Effector CD4-positive, alpha-beta T cell (primary cell): ENCODE data around the gene ZNF260.

Experiments used
- DNase-seq: peaks from one replicate; pipeline ENCODE4 v3.0.0-alpha.2; 2020

The ZNF260 gene

DNA sequence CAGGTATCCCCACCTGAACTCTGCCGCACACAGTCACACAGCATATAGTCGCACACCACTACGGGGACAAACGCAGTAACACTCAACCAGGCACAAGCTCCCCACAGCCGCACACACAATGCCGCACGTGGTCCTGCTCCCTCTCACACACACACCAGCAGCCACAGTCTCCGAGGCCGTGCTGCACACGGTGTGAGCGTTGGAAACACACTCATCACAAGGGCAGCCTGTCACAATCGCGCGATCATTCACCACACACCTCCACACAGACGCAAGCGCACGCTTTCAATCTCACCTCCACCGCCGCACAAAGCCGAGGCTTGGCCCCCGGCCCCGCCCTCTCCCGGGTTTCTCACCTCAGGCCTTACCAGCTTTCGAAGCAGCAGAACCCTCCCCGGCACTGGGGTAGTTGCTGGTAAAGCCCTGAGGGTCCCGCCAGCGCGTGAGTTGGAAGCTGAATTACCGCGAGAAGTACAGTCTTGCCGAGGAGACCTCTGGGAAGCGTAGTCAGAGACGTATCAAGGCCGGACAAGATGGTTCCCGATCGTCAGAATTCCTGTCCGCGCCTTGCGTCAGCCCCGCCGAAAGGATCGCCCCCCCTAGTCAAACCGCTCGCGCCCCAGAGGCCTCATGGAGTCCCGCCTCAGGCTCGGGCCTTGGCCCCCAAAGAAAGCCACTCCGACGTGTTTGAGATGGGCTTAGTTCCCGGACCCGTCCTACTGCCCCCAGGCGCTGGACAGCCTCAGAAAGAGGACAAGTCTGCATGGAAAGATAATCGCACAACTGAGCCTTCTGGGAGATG is 38.8 kb downstream of the ZNF260 start, which contains the start of gene ZNF566:
Gene ZNF566, minus strand, starts transcription at position 444 of the 802 bp plus-strand sequence. CDS start 13,004 bp downstream, outside the sequence.
- peak; percentile 91 for DNase-seq

DNA sequence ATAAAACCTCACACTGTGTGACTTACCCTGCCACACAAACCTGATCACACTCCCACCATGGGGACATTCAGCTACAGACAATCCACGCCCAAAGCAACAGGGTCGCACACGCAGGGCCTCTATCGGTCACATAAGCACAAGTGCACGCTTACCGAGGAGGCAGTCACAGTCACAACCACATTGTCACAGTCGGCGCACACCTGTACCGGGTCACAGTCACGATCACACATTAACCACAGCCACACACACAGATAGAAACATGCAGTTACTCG is 39.3 kb downstream of the ZNF260 start:
- no peak for DNase-seq

DNA sequence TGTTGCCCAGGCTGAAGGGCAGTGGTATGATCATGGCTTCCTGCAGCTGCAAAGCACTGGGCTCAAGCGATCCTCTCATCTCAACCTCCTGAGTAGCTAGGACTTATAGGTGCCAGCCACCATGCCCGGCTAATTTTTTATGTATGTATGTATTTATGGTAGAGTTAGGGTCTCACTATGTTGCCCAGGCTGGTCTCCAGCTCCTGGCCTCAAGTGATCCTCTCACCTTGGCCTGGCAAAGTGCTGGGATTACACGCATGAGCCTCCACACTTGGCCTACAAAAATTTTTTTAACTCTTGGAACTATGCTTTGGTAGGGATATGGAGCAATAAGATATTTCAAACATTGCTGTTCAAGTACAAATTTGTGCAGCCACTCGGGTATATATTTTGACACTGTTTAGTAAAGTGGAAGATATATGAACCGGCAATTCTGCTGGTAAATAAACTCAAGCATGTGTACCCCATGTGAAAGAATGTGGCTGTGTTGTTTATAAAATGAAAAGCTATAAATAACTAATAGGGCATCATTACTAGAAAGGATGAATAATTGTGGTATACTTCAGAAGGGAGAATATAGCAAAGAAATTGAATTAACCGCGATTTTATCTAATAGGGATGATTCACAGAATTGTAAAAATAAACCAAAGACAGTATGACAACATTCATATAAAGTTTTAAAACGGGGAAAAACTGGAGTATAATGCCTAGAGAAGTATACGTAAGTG is 39.8 kb downstream of the ZNF260 start:
- no peak for DNase-seq

DNA sequence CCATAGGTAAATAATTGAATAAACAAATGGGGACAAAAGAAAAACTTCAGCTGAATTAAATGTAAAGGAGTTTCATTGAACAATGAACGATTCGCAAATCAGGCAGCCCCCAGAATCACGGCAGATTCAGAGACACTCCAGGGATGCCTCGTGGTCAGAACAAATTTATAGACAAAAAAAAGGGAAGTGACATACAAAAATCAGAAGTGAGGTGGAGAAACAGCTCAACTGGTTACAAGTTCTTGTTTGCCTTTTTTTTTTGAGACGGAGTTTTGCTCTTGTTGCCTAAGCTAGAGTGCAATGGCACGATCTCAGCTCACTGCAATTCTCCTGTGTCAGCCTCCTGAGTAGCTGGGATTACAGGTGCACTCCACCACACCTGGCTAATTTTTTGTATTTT is 44.4 kb downstream of the ZNF260 start:
- DNase-seq: no peak

DNA sequence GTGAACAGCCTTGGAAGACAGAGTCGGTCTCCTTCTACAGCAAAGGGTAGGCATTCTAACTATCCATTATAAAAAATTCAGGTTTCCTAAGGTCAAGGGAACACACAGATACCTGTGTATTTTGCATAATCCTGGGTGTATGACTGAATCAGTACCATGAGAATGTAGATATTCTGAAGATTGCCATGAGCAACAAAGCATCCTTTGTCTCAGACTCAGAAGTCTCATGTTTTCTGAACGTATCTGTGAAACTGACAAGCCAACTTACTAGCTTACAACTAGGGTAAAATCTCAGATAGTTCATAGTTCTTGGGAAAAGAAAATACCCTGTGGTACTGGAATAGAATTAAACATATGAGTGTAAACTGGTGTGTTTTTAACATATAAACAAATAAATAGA is 45.2 kb downstream of the ZNF260 start:
- DNase-seq: no peak
